PC-3 (cell line): ENCODE results near the gene TEX55.

Source experiments
- CTCF ChIP-seq: fragments of 300-600 bp; sonication (generic); conservative IDR thresholded peaks from 2 replicates; pipeline ENCODE4 v1.5.1; 2017; ENCODE audit warnings: antibody characterized with exemption, low read depth, mild to moderate bottlenecking, low read length
- EZH2 ChIP-seq: fragments of 300-600 bp; sonication (generic); IDR thresholded peaks from one replicate; pipeline ENCODE4 v1.6.1; 2017; ENCODE audit warnings: antibody characterized with exemption, mild to moderate bottlenecking, low read length; ENCODE audit not compliant: unreplicated experiment

DNA sequence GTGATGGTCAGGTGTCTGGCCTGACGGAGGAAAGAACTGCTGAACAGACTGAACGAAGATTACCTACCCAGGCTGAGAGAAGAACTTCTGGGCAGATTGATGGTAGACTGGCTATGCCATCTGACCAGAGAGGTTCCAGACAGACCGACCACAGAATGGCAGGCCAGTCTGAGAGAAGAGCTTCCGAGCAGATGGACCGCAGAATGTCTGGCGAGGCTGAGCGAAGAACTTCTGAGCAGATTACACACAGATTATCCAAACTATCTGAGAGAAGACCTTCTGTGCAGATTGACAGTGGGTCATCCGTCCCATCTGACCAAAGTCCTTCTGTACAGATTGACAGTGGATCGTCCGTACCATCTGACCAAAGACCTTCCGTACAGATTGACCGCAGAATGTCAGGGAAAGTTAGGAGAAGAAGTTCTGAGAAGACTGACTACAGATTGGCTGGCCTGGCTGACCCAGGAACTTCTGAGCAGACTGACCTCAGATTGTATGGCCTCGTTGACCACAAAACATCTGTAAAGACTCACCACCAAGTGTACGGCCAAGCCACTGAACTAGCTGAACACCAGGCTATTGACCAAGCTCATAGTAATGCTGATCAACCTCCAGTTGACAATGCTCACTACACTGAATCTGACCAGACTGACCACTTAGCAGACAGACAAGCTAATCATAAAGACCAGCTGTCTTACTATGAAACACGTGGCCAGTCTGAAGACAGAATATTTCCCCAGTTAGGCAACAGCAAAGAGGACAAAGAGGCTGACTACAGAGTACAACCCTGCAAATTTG is 812 bp downstream of the TEX55 start:
- TF ChIP-seq EZH2 (no peak), CTCF (no peak)
